DLD1 (cell line): ENCODE measurements around the gene MBOAT1.
"Not testable (repeated sequence)": the region's sequence is repeated elsewhere in the genome, so short reads cannot be mapped to it uniquely, and the experiment has no call there.

Source experiments
- in situ Hi-C: cut with HindIII; loops from 2 replicates; pipeline ENCODE4 v1.10.0; 2017; ENCODE audit warnings: low sequenced_read_pairs

The MBOAT1 gene

GRCh38 chr6:20212392-20213111 lies at the start of gene MBOAT1:
Gene MBOAT1, minus strand, starts transcription at chr6:20212469. Its CDS starts 235 bp downstream, at chr6:20212234.
- in situ Hi-C loops: no loop called here

GRCh38 chr6:20261685-20262084 lies 49.4 kb upstream of the MBOAT1 start:
- in situ Hi-C loops: no loop called here

GRCh38 chr6:20260360-20260759 lies 48.1 kb upstream of the MBOAT1 start:
- in situ Hi-C loops: no loop called here

GRCh38 chr6:20259316-20260049 lies 47.2 kb upstream of the MBOAT1 start:
- in situ Hi-C loops: no loop called here

GRCh38 chr6:20255428-20255827 lies 43.2 kb upstream of the MBOAT1 start:
- in situ Hi-C loops: no loop called here

- in situ Hi-C loops: no loop called here
These were observed 42.0 kb upstream of the MBOAT1 start for GRCh38 chr6:20254295-20254694.

- in situ Hi-C loops: no loop called here
These were observed 40.8 kb upstream of the MBOAT1 start for GRCh38 chr6:20253021-20253420.

- in situ Hi-C loops: no loop called here
These were observed 40.0 kb upstream of the MBOAT1 start for GRCh38 chr6:20252311-20252710.

GRCh38 chr6:20251525-20251924 lies 39.3 kb upstream of the MBOAT1 start:
- in situ Hi-C loops: no loop called here

- in situ Hi-C loops: no loop called here
These were observed 33.9 kb upstream of the MBOAT1 start for GRCh38 chr6:20246125-20246524.

GRCh38 chr6:20244807-20245681 lies 32.8 kb upstream of the MBOAT1 start:
- in situ Hi-C loops: not testable (repeated sequence)

- in situ Hi-C loops: no loop called here
These were observed 31.0 kb upstream of the MBOAT1 start for GRCh38 chr6:20243288-20243687.

GRCh38 chr6:20242397-20242796 lies 30.1 kb upstream of the MBOAT1 start:
- in situ Hi-C loops: no loop called here

- in situ Hi-C loops: no loop called here
These were observed 28.8 kb upstream of the MBOAT1 start for GRCh38 chr6:20241102-20241501.

GRCh38 chr6:20238688-20239587 lies 26.7 kb upstream of the MBOAT1 start:
- in situ Hi-C loops: no loop called here

- in situ Hi-C loops: no loop called here
These were observed 25.6 kb upstream of the MBOAT1 start for GRCh38 chr6:20237677-20238460.

GRCh38 chr6:20236909-20237600 lies 24.8 kb upstream of the MBOAT1 start:
- in situ Hi-C loops: no loop called here

GRCh38 chr6:20236344-20236743 lies 24.1 kb upstream of the MBOAT1 start:
- in situ Hi-C loops: no loop called here

- in situ Hi-C loops: no loop called here
These were observed 22.8 kb upstream of the MBOAT1 start for GRCh38 chr6:20235041-20235440.
